HG03135 (cell line): ENCODE data around the gene ITGBL1.
A peak's percentile ranks its signal among the peaks of the same experiment; 100 is the strongest.

Source experiments
- ATAC-seq: cut with Tn5 transposase; IDR thresholded peaks from one replicate; pipeline ENCODE4 v1.9.1; 2021; ENCODE audit warnings: mild to moderate bottlenecking, moderate library complexity; ENCODE audit not compliant: unreplicated experiment

Gene ITGBL1

GRCh38 chr13:101728615-101729014 is 276.1 kb downstream of the ITGBL1 start:
- ATAC-seq = no peak

DNA sequence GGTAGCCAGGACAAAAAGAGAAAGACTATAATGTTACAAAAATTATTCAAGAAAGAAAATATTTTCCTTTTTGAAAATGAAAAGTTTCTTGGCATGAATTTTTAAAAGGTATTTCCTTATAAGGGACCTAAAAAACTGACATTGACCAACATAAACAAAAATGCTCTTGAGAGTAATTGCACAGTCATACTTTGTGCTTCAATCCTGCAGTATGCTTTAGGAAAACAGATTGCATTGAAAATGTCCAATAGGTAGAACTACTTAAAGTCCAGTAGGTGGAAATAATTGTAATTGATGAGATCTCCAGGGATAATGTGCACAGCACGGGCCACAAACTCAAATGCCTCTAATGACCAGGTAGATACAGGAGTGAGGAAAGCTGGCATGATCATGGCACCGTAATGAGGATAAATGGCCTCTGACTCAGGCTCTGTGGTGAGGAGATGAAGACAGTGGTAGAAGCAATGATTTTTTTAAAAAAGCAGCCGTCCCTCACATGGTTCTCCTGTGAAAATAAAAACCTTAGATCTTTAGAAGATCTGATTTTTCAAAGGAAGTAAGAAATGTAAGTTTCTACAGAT is 278.0 kb downstream of the ITGBL1 start:
- ATAC-seq = no peak

- ATAC-seq = no peak
Measured at GRCh38 chr13:101736566-101736965, 284.1 kb downstream of the ITGBL1 start.

GRCh38 chr13:101738336-101738735 is 285.9 kb downstream of the ITGBL1 start:
- ATAC-seq = no peak

DNA sequence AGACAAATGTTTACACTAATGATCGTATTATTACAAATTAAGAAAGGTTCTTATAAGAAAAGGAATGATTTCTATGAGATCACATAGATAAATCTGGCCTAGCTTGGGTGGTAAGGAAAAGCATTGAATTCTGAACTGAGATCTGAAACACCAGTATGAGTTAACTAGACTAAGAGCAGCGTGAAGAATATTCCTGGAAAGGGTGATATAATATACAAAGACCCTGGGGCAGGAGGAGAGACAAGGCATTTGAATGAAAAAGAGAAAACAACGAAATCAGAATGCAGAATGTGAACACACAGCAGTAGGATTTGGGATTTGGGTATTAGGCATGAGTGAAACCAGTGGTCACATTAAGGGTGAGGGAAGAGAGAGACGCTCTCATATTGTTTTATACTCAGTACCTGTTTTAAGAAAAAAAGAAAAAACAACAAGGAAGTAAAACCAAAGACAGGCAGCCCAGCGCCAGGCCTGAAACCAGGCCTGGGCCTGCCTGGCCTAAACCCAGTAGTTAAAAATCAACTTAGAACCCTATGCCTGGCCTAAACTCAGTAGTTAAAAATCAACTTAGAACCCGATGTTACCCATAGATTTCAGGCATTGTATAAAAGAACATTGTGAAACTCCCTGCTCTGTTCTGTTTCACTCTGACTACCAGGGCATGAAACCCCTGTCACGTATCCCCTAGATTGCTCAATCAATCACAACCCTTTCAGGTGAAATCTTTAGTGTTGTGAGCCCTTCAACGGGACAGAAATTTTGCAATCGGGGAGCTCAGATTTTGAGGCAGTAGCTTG is 287.1 kb downstream of the ITGBL1 start:
- peak; percentile 96 for ATAC-seq

DNA sequence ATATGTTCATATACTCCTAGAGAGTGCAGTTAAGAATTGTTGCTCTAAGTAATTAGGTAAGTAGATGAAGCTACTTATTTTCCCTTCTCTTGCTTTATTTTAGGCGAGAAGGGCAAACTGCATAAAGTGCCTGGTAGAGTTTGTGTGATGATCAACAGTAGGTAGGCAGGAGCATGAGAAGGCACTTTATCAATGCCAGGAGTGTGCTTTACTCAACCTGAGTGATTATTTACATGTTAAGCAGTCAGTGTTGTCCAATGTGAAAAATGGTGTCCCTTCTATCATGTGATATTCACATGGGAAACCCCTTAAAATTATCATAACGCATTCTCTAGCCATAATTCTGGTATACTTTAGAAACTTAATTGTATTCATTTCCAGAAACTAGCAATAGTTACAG is 294.0 kb downstream of the ITGBL1 start:
- no peak for ATAC-seq

GRCh38 chr13:101747039-101747438 is 294.6 kb downstream of the ITGBL1 start:
- no peak for ATAC-seq

DNA sequence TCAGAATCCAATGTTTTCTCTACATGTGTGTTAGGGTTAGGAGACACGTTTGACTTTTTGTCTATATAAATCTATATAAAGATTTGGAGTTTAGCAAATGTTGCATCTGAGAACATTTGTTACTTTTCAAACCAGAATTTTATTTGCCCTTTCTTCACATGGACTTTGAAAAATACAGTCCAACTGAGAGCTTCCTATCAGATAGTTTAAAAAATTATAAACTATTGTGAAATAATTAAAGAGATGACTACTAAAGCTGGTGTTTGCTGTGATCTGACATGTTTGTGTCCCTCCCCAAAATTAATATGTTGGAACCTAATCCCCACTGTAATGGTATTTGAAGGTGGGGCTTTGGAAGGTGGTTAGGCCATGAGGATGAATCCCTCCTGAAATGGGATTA is 297.1 kb downstream of the ITGBL1 start:
- no peak for ATAC-seq

DNA sequence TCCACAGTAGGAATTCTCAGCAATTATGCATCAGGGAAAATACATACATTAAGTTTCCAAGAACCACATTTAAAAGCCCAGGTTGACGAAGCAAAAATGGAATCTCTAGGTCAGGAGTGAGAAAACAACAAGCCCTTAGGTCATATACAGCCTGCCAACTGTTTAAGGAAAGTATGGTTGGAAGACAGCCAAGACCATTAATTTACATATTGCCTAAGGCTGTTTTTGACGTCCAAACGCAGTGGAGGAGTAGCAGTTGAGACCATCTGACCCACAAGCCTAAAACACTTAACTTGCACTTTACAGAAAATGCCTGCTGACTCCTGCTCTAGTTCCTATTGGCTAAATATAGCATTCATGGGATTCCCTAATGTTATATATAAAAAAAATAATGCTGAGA is 299.0 kb downstream of the ITGBL1 start:
- peak; percentile 68 for ATAC-seq

DNA sequence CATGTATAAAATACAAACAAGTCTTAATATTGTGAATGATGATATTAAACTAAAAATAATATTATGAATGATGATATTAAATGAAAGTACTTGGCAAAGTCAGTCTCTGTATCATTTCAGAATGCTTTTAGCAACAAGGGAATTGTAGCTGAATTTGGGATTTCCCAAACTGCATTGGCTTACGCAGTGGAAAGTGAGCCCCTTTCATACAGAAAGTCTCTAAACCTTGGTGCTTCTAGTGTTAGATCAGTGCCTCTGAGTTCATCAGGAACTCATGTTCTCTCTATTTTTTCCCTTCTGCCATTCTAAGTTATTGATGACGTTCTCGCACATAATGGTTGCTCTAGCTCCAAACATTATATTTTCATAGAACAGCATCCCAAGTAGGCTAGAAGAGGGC is 300.0 kb downstream of the ITGBL1 start:
- no peak for ATAC-seq

- no peak for ATAC-seq
Measured at GRCh38 chr13:101755228-101755887, 302.9 kb downstream of the ITGBL1 start.

DNA sequence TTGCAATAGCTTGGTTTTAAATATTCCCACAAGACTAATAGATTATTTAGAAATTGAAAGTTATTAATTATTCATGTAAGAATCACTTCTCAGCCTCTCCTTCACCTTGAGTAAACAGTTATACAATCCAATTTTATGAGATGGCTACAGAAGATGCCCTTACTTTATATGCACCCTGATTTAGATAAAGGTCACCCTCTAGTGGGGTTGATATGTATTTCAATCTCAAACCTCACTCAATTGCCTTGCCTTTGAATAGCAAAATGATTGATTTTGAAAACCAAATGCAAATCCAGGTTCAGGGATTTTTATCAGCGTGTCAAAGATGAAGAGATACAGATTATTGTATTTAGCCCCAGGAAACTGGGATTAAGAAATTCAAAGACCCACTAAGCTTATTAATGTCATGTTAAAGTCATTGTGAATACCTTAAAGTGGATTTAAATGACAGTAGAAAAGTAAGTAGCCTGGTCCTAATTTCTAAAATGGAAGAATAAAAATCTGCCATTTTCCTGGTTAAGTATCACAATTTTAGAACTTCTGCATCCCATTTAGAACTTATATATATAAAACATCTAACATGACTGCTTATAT is 305.1 kb downstream of the ITGBL1 start:
- peak; percentile 95 for ATAC-seq

DNA sequence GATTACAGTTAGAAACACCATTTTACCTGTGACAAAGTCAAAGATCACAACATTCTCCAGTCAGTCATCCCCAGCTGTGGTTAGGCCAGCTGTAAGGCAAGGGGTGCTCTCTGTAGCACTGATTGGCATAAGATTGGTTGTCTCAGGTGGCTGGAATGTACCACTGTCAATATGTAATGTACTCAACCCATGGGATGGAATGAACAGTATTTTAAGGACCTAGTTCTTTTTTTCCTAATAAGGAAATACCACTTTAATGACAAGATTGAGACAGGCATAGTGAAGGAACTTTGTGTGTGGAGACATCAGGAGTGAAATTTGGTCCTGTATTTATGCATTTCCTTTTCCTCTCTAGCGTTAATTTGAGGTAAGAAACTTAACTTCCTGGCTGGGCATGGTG is 310.7 kb downstream of the ITGBL1 start:
- no peak for ATAC-seq
